ENCODE results near the gene GIMAP6. TPM values are rescaled to one million over a fixed set of nuclear protein-coding genes. Genes with fewer than 3 reads are reported as not detected.

The GIMAP6 gene
- polyA plus RNA-seq, 1 of the 3 experiments (the other 2 are of a cell fraction): 0.05 TPM

GRCh38 chr7:150657526-150657925 is 25.3 kb upstream of the GIMAP6 start:
- Histone ChIP-seq H3K9me2 (no peaks in the 10 kb centered on the region), H3K4me2 (no peak overlapping the region), H3K9ac (no peak overlapping the region), H4K20me1 (ENCODE audit: insufficient read depth) (no peaks in the 10 kb centered on the region), H3K36me3 (replicated peaks in 1 of 2; ENCODE audit: control insufficient read depth in 1 of 2, insufficient read depth in 2 of 2, low read length in 1 of 2) (no peaks in the 10 kb centered on the region), H3K4me1 (ENCODE audit: control insufficient read depth in 1 of 2, insufficient read depth in 2 of 2, low read depth in 1 of 2, low read length in 1 of 2) (no peaks in the 10 kb centered on the region), H3F3A (replicated peaks; ENCODE audit: insufficient read depth) (no peaks in the 10 kb centered on the region), H3K4me3 (ENCODE audit: low read depth in 2 of 2, low read length in 1 of 2) (no peak overlapping the region), H2AFZ (ENCODE audit: low read depth) (no peak overlapping the region), H3K27me3 (ENCODE audit: insufficient read depth) (peaks cover 28% of the 10 kb centered on the region), H3K9me3 (no peaks in the 10 kb centered on the region), H3K79me2 (ENCODE audit: insufficient read depth) (no peaks in the 10 kb centered on the region), H3K27ac (ENCODE audit: low read depth in 2 of 2, low read length in 1 of 2) (no peak overlapping the region)
- TF ChIP-seq EP300 (IDR thresholded peaks at IDR 0.05; ENCODE audit: borderline replicate concordance in 1 of 2, low read depth in 1 of 2, low read length in 1 of 2): no peak
- no peak for TF ChIP-seq PBX3 (IDR thresholded peaks at IDR 0.05)
- no peak for TF ChIP-seq POLR2AphosphoS5 (IDR thresholded peaks at IDR 0.05; ENCODE audit: low read depth, low read length)
- no peak for TF ChIP-seq RAD21 (IDR thresholded peaks at IDR 0.05; ENCODE audit: low read length)
- no peak for TF ChIP-seq RCOR1 (IDR thresholded peaks at IDR 0.05; ENCODE audit: low read length)
- no peak for TF ChIP-seq MXI1 (IDR thresholded peaks at IDR 0.05; ENCODE audit: low read depth, low read length)
- TF ChIP-seq TAF1 (IDR thresholded peaks at IDR 0.05; ENCODE audit: borderline replicate concordance, low read depth, low read length): no peak
- TF ChIP-seq FOSL2 (IDR thresholded peaks at IDR 0.05; ENCODE audit: borderline replicate concordance, low read depth): no peak
- TF ChIP-seq GATA2 (CRISPR knock-in tag; IDR thresholded peaks at IDR 0.05): no peak
- no peak for TF ChIP-seq RFX5 (IDR thresholded peaks at IDR 0.05; ENCODE audit: low read length)
- no peak for TF ChIP-seq MEF2A (IDR thresholded peaks at IDR 0.05; ENCODE audit: borderline replicate concordance, low read depth)
- TF ChIP-seq FOXJ3 (CRISPR knock-in tag; IDR thresholded peaks at IDR 0.05): no peak
- TF ChIP-seq GABPA (IDR thresholded peaks at IDR 0.05; ENCODE audit: low read depth): no peak
- TF ChIP-seq FOXM1 (IDR thresholded peaks at IDR 0.05; ENCODE audit: low read depth): no peak
- 0% methylated on average over 3 of the region's 3 CpGs for WGBS (ENCODE audit: low lambda C conversion rate)
- CTCF ChIA-PET: interaction anchor here (1.2 kb wide), 1 partner anchor 10 kb away, joined by 3 read pairs; no protein-coding TSS in a partner anchor
- no peak for DNase-seq
- POLR2A ChIA-PET: no interaction called here

- H3K4me2 ChIP-seq: no peak overlapping the region
- H3K4me3 ChIP-seq (ENCODE audit: low read depth in 2 of 2, low read length in 1 of 2): no peak overlapping the region
- 7% methylated on average over 5 of the region's 5 CpGs for WGBS (ENCODE audit: low lambda C conversion rate)
- CTCF ChIA-PET: no interaction called here
- peaks cover 28% of the 10 kb centered on the region for H3K27me3 ChIP-seq (ENCODE audit: insufficient read depth)
- H3K79me2 ChIP-seq (ENCODE audit: insufficient read depth): no peaks in the 10 kb centered on the region
- H3K4me1 ChIP-seq (ENCODE audit: control insufficient read depth in 1 of 2, insufficient read depth in 2 of 2, low read depth in 1 of 2, low read length in 1 of 2): no peaks in the 10 kb centered on the region
- no peak for DNase-seq
- H3K9me3 ChIP-seq: no peaks in the 10 kb centered on the region
- no peaks in the 10 kb centered on the region for H4K20me1 ChIP-seq (ENCODE audit: insufficient read depth)
- no peak overlapping the region for H3K27ac ChIP-seq (ENCODE audit: low read depth in 2 of 2, low read length in 1 of 2)
- no peaks in the 10 kb centered on the region for H3K9me2 ChIP-seq
- H3K9ac ChIP-seq: no peak overlapping the region
- POLR2A ChIA-PET: no interaction called here
- H3F3A ChIP-seq (replicated peaks; ENCODE audit: insufficient read depth): no peaks in the 10 kb centered on the region
- H3K36me3 ChIP-seq (replicated peaks in 1 of 2; ENCODE audit: control insufficient read depth in 1 of 2, insufficient read depth in 2 of 2, low read length in 1 of 2): no peaks in the 10 kb centered on the region
- no peak overlapping the region for H2AFZ ChIP-seq (ENCODE audit: low read depth)
- no peak for TF ChIP-seq TAF1 (IDR thresholded peaks at IDR 0.05; ENCODE audit: borderline replicate concordance, low read depth, low read length)
- no peak for TF ChIP-seq IRF3 (IDR thresholded peaks at IDR 0.05; ENCODE audit: low read depth, low read length)
- TF ChIP-seq RCOR1 (IDR thresholded peaks at IDR 0.05; ENCODE audit: low read length): no peak
Observed at GRCh38 chr7:150656047-150656446, 23.9 kb upstream of the GIMAP6 start.
